GM13976 (cell line): ENCODE data around the gene MPP7.

Experiments
- DNase-seq: peaks from one replicate; pipeline ENCODE4 v3.0.0; 2012; ENCODE audit warnings: low spot score
- CTCF ChIP-seq: IDR thresholded peaks from 2 replicates; pipeline ENCODE4 v1.5.1; 2012; ENCODE audit warnings: borderline replicate concordance, mild to moderate bottlenecking; ENCODE audit not compliant: insufficient read depth; ENCODE audit errors: extremely low read depth, missing control alignments, control extremely low read depth
- in situ Hi-C: fragments of 300-500 bp; cut with MboI; formaldehyde crosslinking; loops from one replicate; pipeline ENCODE4 v1.12.0; 2022; ENCODE audit warnings: low sequenced_read_pairs, mixed read lengths, inconsistent platforms; ENCODE audit not compliant: unreplicated experiment

MPP7 gene

GRCh38 chr10:28280652-28281051, 22.2 kb downstream of the MPP7 start:
- in situ Hi-C loops = no loop called here
- DNase-seq = no peak
- TF ChIP-seq CTCF = no peak

GRCh38 chr10:28279878-28280277, 23.0 kb downstream of the MPP7 start:
- in situ Hi-C loops = no loop called here
- DNase-seq = no peak
- no peak for TF ChIP-seq CTCF

DNA sequence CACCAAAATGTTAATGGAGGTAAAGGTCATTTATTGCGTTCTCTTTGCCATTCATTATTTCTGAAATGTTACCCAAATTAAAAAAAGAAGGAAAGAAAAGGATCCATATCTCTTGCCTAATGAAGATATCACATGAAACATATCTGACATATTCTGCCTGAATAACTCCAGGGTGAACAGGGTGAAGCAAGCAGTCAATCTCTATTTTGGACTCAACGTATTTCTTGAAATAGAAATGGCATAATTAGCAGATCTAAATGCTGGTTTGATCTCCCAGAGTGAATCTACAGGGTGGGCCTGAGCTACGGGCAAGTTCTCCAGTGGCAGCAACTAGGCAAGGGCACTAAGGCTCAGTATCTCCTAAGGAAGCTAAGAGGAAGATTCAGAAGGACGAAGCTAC, 24.0 kb downstream of the MPP7 start:
- in situ Hi-C loops = no loop called here
- TF ChIP-seq CTCF = no peak
- DNase-seq = no peak

- in situ Hi-C loops = no loop called here
These were observed 26.5 kb downstream of the MPP7 start for GRCh38 chr10:28276384-28276783.

DNA sequence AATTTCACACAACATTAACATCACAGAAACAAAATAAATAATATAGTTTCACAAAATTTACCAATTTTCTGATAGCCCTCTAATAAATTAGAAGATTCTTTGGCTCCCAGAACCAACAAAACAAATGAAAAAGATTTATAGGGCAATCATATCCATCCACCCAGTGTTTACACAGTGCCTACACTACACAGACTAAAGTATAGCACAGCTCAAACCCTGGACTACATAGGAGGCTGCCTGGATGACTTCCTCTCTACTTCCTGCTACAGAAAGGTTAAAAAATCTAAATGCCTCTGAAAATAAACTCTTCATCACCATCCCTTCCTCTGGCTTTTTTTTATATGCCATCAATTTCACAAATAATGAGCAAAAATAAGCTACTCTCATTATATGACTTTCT, 28.4 kb downstream of the MPP7 start:
- DNase-seq = no peak
- in situ Hi-C loops = no loop called here
- TF ChIP-seq CTCF = no peak

More at GRCh38 chr10:28276384-28276783, 26.5 kb downstream of the MPP7 start:
- no peak for DNase-seq
- TF ChIP-seq CTCF = no peak

DNA sequence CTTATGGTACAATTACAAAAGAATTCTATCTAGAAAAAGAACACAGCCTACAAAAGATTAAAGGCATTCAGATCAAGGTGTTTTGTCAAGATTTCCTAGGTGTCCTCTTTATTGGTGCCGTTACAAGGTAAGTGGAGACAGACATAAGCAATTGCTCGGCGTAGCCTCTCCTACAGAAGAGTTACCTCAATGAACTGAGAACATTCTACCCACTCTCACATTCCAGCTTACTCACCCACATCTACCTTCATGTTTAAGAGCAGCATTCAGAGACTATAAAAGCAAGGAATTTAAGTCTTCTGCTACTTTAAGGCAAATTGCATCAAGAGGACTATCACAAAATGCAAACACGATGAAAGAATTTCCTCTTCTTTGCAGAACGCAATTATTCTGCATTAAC, 29.5 kb downstream of the MPP7 start:
- in situ Hi-C loops = no loop called here
- TF ChIP-seq CTCF = no peak
- DNase-seq = no peak

GRCh38 chr10:28269842-28270456, 32.9 kb downstream of the MPP7 start:
- in situ Hi-C loops = no loop called here
- DNase-seq = no peak
- TF ChIP-seq CTCF = no peak
